ENCODE results near the gene KLK7. TPM values are rescaled to one million over a fixed set of nuclear protein-coding genes. Genes with fewer than 3 reads are reported as not detected.

Gene KLK7
- total RNA-seq, 1 experiment from 2014 or later, result 3.6 TPM

DNA sequence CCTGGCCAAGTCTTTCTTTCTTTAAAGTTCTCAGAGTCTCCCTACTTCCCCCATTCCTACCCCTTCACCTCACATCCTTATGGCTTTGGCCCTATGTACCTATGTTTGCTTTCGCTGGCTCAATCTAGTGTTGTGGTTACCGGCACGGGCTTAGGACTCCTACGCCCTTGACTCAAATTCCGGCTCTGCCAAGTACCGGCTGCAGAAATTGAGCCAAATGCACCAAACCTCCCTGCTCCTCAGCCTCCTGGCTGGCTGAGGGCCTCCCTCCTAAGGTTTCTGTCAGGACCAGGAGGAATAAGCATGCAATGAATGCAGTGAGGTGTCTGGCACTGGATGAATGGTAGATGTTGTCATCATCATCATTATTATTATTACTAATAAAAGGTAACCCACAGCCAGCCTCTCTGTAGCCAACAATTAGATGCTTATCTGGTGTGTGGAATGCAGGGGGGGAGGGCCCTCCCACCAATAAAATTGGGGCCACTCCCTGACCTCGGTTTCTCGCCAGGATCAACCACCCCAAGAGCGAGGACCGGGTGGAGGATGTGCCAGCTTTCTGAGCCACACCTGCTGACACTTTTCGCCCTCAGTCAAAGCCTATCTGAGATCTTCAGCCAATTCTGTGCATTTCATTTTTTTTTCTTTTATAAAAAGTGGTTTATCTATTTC is 51.6 kb downstream of the KLK7 start:
- peaks cover 17% of the 10 kb centered on the region for H3F3A ChIP-seq (ENCODE audit: low read length, unreplicated experiment)
- H3K9me2 ChIP-seq (replicated peaks; ENCODE audit: low read length), result no peaks in the 10 kb centered on the region
- CTCF ChIA-PET, result interaction anchor here (0.6 to 1.9 kb wide), 2 partner anchors 85 kb away, joined by 3 to 18 read pairs; no protein-coding TSS in a partner anchor
- POLR2A ChIA-PET (ENCODE audit: unreplicated experiment), result interaction anchor here (0.6 kb wide), 1 partner anchor 85 kb away, joined by 3 read pairs; no protein-coding TSS in a partner anchor
- BruUV-seq (replicated peaks), result no TSS peak
- H3K4me3 ChIP-seq (ENCODE audit: low read length), result no peak overlapping the region
- DNase-seq (peak; percentile 100), ATAC-seq (peak; percentile 85)
- peak overlapping the region; percentile 88 for H3K27ac ChIP-seq (ENCODE audit: low read length)
- peaks cover 38% of the 10 kb centered on the region for H3K4me1 ChIP-seq (ENCODE audit: insufficient read depth, low read length)
- H2AFZ ChIP-seq (ENCODE audit: low read length), result no peak overlapping the region
- H3K9ac ChIP-seq (ENCODE audit: low read length), result peak overlapping the region; percentile 48
- no peaks in the 10 kb centered on the region for H3K27me3 ChIP-seq (ENCODE audit: low read length)
- intact Hi-C loops (cut with micrococcal nuclease), result loop anchor here (2.0 kb wide), 1 partner anchor 47 kb away; no protein-coding TSS in a partner anchor
- H3K36me3 ChIP-seq (ENCODE audit: low read depth, low read length), result no peaks in the 10 kb centered on the region
- peak overlapping the region; percentile 66 for H3K4me2 ChIP-seq (ENCODE audit: low read length)
- H3K9me3 ChIP-seq (ENCODE audit: low read length), result no peaks in the 10 kb centered on the region
- no peaks in the 10 kb centered on the region for H3K79me2 ChIP-seq (ENCODE audit: low read length)
- no peaks in the 10 kb centered on the region for H4K20me1 ChIP-seq (ENCODE audit: low read length)
- TF ChIP-seq, protein P1, sequence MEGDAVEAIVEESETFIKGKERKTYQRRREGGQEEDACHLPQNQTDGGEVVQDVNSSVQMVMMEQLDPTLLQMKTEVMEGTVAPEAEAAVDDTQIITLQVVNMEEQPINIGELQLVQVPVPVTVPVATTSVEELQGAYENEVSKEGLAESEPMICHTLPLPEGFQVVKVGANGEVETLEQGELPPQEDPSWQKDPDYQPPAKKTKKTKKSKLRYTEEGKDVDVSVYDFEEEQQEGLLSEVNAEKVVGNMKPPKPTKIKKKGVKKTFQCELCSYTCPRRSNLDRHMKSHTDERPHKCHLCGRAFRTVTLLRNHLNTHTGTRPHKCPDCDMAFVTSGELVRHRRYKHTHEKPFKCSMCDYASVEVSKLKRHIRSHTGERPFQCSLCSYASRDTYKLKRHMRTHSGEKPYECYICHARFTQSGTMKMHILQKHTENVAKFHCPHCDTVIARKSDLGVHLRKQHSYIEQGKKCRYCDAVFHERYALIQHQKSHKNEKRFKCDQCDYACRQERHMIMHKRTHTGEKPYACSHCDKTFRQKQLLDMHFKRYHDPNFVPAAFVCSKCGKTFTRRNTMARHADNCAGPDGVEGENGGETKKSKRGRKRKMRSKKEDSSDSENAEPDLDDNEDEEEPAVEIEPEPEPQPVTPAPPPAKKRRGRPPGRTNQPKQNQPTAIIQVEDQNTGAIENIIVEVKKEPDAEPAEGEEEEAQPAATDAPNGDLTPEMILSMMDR (conservative IDR thresholded peaks at IDR 0.05; ENCODE audit: low read depth, low read length), result no peak
- TF ChIP-seq EZH2phosphoT487 (IDR thresholded peaks at IDR 0.05; ENCODE audit: borderline replicate concordance, low read length) (peak; percentile 94), EZH2 (IDR thresholded peaks at IDR 0.05; ENCODE audit: low read length, unreplicated experiment) (no peak)

DNA sequence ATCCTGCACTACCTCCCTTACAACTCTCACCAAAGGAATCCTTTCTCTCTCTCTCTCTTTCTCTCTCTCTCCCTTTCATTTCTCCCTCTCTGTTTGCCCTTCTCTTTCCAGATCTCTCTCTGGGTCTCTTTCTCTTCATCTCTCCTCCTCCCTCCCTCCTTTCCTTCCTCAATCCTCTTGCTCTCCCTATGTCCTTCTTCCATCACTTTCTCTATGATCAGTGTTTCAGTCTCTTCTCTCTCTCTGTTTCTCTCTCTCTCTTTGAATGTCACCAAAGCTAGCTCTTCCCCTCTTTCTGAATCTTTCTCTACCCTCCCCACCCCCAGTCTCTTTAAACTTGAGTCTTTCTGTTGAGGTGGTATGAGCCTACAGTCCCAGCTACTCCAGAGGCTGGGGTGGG is 52.7 kb downstream of the KLK7 start:
- intact Hi-C loops (cut with micrococcal nuclease), result no loop called here

More for the DNA sequence above, 52.7 kb downstream of the KLK7 start:
- Histone ChIP-seq H3K27ac (ENCODE audit: low read length) (peak overlapping the region; percentile 88), H3K9ac (ENCODE audit: low read length) (no peak overlapping the region), H3K36me3 (ENCODE audit: low read depth, low read length) (no peaks in the 10 kb centered on the region), H3K4me2 (ENCODE audit: low read length) (no peak overlapping the region), H3K4me1 (ENCODE audit: insufficient read depth, low read length) (peaks cover 42% of the 10 kb centered on the region), H3K9me3 (ENCODE audit: low read length) (no peaks in the 10 kb centered on the region), H4K20me1 (ENCODE audit: low read length) (no peaks in the 10 kb centered on the region), H3K79me2 (ENCODE audit: low read length) (no peaks in the 10 kb centered on the region), H3K4me3 (ENCODE audit: low read length) (no peak overlapping the region), H3F3A (ENCODE audit: low read length, unreplicated experiment) (peaks cover 17% of the 10 kb centered on the region), H2AFZ (ENCODE audit: low read length) (no peak overlapping the region), H3K9me2 (replicated peaks; ENCODE audit: low read length) (no peaks in the 10 kb centered on the region), H3K27me3 (ENCODE audit: low read length) (no peaks in the 10 kb centered on the region)
- TF ChIP-seq EZH2 (IDR thresholded peaks at IDR 0.05; ENCODE audit: low read length, unreplicated experiment) (no peak), EZH2phosphoT487 (IDR thresholded peaks at IDR 0.05; ENCODE audit: borderline replicate concordance, low read length) (no peak)
- TF ChIP-seq, protein P1 (conservative IDR thresholded peaks at IDR 0.05; ENCODE audit: low read depth, low read length), result no peak
- DNase-seq (no peak), ATAC-seq (no peak)
- BruUV-seq (replicated peaks), result no TSS peak
- ChIA-PET POLR2A (ENCODE audit: unreplicated experiment) (interaction anchor here (0.6 kb wide), 1 partner anchor 42 kb away, joined by 3 read pairs; no protein-coding TSS in a partner anchor), CTCF (interaction anchor here (0.6 to 1.2 kb wide), 3 partner anchors 81 to 165 kb away, joined by 3 to 7 read pairs (median 3); no protein-coding TSS in a partner anchor)

All from PC-3 (cell line).